ENCODE measurements around the gene COX19. TPM values are rescaled to one million over a fixed set of nuclear protein-coding genes. Genes with fewer than 3 reads are reported as not detected.

COX19 gene
- total RNA-seq, 4 donors from 2014 or later: 11.6 to 55.2 (median 13.2) TPM

GRCh38 chr7:970744-971143, 4.6 kb downstream of the COX19 start:
- H3K4me1 ChIP-seq: peaks cover 34% of the 10 kb centered on the region
- H3K27me3 ChIP-seq: no peaks in the 10 kb centered on the region
- H3K27ac ChIP-seq: no peak overlapping the region
- no peak for DNase-seq (ENCODE audit: low spot score in 2 of 2)
- peaks cover 62% of the 10 kb centered on the region for H3K36me3 ChIP-seq
- no peak overlapping the region for H3K4me3 ChIP-seq
- H3K9me3 ChIP-seq: no peaks in the 10 kb centered on the region
- no peak for TF ChIP-seq EP300 (IDR thresholded peaks at IDR 0.05)
- no peak for TF ChIP-seq POLR2A (IDR thresholded peaks at IDR 0.05)
- TF ChIP-seq CTCF (IDR thresholded peaks at IDR 0.05): no peak
- TF ChIP-seq POLR2AphosphoS5 (IDR thresholded peaks at IDR 0.05): no peak
- 88% methylated on average over 6 of the region's 6 CpGs for WGBS

- no peaks in the 10 kb centered on the region for H3K9me3 ChIP-seq
- H3K4me3 ChIP-seq: no peak overlapping the region
- peaks cover 62% of the 10 kb centered on the region for H3K36me3 ChIP-seq
- no peak overlapping the region for H3K27ac ChIP-seq
- H3K4me1 ChIP-seq: peaks cover 40% of the 10 kb centered on the region
- no peak for DNase-seq (ENCODE audit: low spot score in 2 of 2)
- 88% methylated on average over 10 of the region's 11 CpGs for WGBS
- H3K27me3 ChIP-seq: no peaks in the 10 kb centered on the region
- no peak for TF ChIP-seq POLR2AphosphoS5 (IDR thresholded peaks at IDR 0.05)
- TF ChIP-seq POLR2A (IDR thresholded peaks at IDR 0.05): no peak
- TF ChIP-seq EP300 (IDR thresholded peaks at IDR 0.05): no peak
- no peak for TF ChIP-seq CTCF (IDR thresholded peaks at IDR 0.05)
Observed at GRCh38 chr7:969403-969802, 5.9 kb downstream of the COX19 start.

- WGBS: 80% methylated on average over 11 of the region's 24 CpGs
- H3K4me1 ChIP-seq: peaks cover 40% of the 10 kb centered on the region
Observed at GRCh38 chr7:968205-969105, 6.9 kb downstream of the COX19 start.

GRCh38 chr7:967361-968082, 7.8 kb downstream of the COX19 start:
- peaks cover 56% of the 10 kb centered on the region for H3K36me3 ChIP-seq

More at GRCh38 chr7:968205-969105, 6.9 kb downstream of the COX19 start:
- DNase-seq (ENCODE audit: low spot score in 2 of 2): no peak
- no peak for TF ChIP-seq POLR2A (IDR thresholded peaks at IDR 0.05)
- no peak for TF ChIP-seq POLR2AphosphoS5 (IDR thresholded peaks at IDR 0.05)
- no peak for TF ChIP-seq CTCF (IDR thresholded peaks at IDR 0.05)
- TF ChIP-seq EP300 (IDR thresholded peaks at IDR 0.05): no peak
- Histone ChIP-seq H3K27ac (no peak overlapping the region), H3K9me3 (no peaks in the 10 kb centered on the region), H3K27me3 (no peaks in the 10 kb centered on the region), H3K4me3 (no peak overlapping the region), H3K36me3 (peaks cover 62% of the 10 kb centered on the region)

More at GRCh38 chr7:967361-968082, 7.8 kb downstream of the COX19 start:
- peaks cover 5% of the 10 kb centered on the region for H3K27me3 ChIP-seq
- WGBS: 92% methylated on average over 39 of the region's 39 CpGs
- no peak for DNase-seq (ENCODE audit: low spot score in 2 of 2)
- H3K4me3 ChIP-seq: no peak overlapping the region
- no peak for TF ChIP-seq CTCF (IDR thresholded peaks at IDR 0.05)
- TF ChIP-seq POLR2AphosphoS5 (IDR thresholded peaks at IDR 0.05): no peak
- TF ChIP-seq EP300 (IDR thresholded peaks at IDR 0.05): no peak
- TF ChIP-seq POLR2A (IDR thresholded peaks at IDR 0.05): no peak
- peaks cover 39% of the 10 kb centered on the region for H3K4me1 ChIP-seq
- no peaks in the 10 kb centered on the region for H3K9me3 ChIP-seq
- H3K27ac ChIP-seq: no peak overlapping the region
